ENCODE results near the gene PDGFB.

The PDGFB gene

DNA sequence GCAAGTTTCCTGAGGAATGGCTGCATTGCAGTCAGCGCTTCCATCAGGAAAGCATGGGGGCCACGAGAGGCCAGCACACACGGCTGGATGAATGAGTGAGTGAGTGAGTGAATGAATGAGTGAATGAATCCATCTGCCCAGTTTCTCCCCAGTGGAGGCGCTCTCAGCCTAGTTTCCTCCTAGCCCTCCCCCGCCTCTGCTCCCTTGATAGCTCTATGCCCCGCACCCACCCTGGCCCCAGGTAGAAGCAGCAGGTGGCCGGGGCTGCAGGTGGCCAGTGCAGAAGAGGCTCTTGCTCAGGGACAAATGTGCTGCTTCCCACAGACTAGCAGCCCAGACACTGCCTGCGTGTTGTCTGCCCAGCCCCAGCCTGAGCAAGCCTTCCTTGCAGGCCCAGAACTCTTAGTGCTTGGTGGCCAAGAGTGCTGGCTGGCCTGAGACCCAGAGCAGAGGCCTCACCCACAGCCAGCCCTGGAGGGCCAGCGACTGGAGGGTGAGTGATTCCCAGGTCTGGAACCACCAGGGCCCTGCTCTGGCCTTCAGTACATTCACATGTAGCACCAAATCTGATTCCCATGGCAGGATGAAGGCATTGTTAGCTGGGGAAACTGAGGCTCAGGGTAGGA lies 31.1 kb upstream of the PDGFB start:
- Histone ChIP-seq H3K4me3 (replicated peaks; ENCODE audit: low read depth, low read length) (no peak overlapping the region), H3K27me3 (replicated peaks; ENCODE audit: control insufficient read depth, insufficient read depth, low read length) (no peaks in the 10 kb centered on the region), H3K36me3 (ENCODE audit: control insufficient read depth, insufficient read depth, low read length) (no peaks in the 10 kb centered on the region)

DNA sequence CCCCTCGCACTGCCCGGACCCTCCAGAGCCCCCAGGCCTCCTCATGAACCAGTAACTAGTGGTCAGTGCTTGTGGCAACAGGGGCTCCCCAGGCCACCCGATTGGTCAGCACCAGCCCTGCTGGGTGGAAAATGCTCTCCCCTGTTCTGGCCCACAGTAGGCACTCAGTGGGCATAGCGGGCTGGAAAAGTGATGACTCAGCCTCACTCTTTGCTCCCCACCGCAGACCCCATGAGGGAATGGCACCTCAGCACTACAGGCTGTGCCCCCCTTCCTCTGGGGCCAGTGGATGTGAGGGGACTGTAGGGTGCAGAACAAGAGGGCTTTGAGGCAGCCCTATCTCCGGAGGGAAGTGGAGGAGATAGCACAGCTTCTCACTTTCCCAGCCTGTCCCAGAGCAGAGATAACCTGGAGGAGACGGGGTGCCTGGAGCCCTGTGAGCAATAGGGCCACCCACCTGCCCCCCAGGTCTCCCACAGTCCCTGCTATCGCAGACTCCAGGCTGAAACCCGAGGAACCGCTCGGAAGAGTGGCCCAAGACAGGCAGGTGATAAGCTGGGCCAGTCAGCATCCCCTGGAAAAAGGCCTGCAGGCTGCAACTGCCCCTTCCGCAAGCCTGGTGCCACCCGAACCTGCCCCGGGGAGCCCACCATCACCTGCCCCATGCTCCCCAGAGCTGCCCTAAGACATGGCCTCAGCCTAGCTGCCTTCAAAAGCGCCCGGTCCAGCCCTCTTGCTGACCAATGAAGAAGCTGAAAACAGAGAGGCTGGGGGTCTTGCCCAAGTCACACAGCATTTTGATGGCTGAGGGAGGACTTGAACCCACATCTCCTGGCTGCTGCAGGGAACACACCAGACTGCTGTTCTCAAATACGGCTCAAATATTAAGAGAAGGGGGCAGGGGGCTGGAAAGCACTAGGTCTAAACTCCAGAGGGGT lies 29.4 kb upstream of the PDGFB start:
- no peaks in the 10 kb centered on the region for H3K27me3 ChIP-seq (replicated peaks; ENCODE audit: control insufficient read depth, insufficient read depth, low read length)
- H3K4me3 ChIP-seq (replicated peaks; ENCODE audit: low read depth, low read length): no peak overlapping the region
- TF ChIP-seq, protein P1, sequence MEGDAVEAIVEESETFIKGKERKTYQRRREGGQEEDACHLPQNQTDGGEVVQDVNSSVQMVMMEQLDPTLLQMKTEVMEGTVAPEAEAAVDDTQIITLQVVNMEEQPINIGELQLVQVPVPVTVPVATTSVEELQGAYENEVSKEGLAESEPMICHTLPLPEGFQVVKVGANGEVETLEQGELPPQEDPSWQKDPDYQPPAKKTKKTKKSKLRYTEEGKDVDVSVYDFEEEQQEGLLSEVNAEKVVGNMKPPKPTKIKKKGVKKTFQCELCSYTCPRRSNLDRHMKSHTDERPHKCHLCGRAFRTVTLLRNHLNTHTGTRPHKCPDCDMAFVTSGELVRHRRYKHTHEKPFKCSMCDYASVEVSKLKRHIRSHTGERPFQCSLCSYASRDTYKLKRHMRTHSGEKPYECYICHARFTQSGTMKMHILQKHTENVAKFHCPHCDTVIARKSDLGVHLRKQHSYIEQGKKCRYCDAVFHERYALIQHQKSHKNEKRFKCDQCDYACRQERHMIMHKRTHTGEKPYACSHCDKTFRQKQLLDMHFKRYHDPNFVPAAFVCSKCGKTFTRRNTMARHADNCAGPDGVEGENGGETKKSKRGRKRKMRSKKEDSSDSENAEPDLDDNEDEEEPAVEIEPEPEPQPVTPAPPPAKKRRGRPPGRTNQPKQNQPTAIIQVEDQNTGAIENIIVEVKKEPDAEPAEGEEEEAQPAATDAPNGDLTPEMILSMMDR (IDR thresholded peaks at IDR 0.05; ENCODE audit: insufficient read depth, low read length, poor library complexity, severe bottlenecking): no peak
- no peaks in the 10 kb centered on the region for H3K36me3 ChIP-seq (ENCODE audit: control insufficient read depth, insufficient read depth, low read length)
- DNase-seq (ENCODE audit: extremely low read depth, insufficient read length): no peak

More for the DNA sequence above, 31.1 kb upstream of the PDGFB start:
- TF ChIP-seq, protein P1 (IDR thresholded peaks at IDR 0.05; ENCODE audit: insufficient read depth, low read length, poor library complexity, severe bottlenecking): no peak
- no peak for DNase-seq (ENCODE audit: extremely low read depth, insufficient read length)

DNA sequence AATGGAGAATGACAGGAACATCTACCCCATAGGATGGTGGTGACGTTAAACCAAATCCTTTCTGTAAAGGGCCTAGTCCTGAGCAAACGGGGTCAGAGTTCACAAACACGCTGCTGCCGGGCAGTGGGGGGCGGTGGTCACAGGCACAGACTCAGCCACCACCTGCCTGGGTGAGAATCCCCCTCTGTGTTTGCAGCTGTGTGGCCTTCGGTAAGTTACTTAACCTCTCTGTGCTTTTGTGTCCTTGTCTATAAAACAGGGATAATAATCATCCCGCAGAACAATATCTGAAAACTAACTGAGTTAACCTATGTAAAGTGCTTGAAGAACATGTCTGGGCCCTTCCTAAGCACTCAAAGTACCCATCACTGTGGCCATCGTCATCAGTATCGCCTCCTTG lies 26.0 kb upstream of the PDGFB start:
- DNase-seq (ENCODE audit: extremely low read depth, insufficient read length): no peak
- H3K36me3 ChIP-seq (ENCODE audit: control insufficient read depth, insufficient read depth, low read length): no peaks in the 10 kb centered on the region
- H3K27me3 ChIP-seq (replicated peaks; ENCODE audit: control insufficient read depth, insufficient read depth, low read length): no peaks in the 10 kb centered on the region
- H3K4me3 ChIP-seq (replicated peaks; ENCODE audit: low read depth, low read length): no peak overlapping the region
- TF ChIP-seq, protein P1 (IDR thresholded peaks at IDR 0.05; ENCODE audit: insufficient read depth, low read length, poor library complexity, severe bottlenecking): no peak

DNA sequence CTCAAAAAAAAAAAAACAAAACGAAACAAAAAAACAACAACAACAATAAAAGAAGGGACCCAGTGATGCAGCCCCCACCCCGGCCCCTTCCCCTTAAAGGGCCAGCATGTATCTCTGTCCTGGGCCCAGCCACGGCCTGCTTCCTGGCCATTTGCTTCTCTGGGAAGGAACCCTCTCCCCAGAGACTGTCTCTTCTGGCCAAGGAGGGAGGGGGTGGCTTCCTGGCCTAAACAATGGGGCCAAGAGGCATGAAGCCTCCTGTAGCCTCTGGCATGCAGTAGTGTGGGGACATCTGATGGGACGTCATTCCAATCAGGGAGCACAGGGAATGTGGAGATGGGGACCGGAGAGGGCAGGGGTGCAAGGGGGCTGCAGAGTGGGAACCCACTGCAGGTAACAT lies 25.5 kb upstream of the PDGFB start:
- no peaks in the 10 kb centered on the region for H3K27me3 ChIP-seq (replicated peaks; ENCODE audit: control insufficient read depth, insufficient read depth, low read length)
- TF ChIP-seq, protein P1 (IDR thresholded peaks at IDR 0.05; ENCODE audit: insufficient read depth, low read length, poor library complexity, severe bottlenecking): no peak
- DNase-seq (ENCODE audit: extremely low read depth, insufficient read length): no peak
- no peak overlapping the region for H3K4me3 ChIP-seq (replicated peaks; ENCODE audit: low read depth, low read length)
- H3K36me3 ChIP-seq (ENCODE audit: control insufficient read depth, insufficient read depth, low read length): no peaks in the 10 kb centered on the region

DNA sequence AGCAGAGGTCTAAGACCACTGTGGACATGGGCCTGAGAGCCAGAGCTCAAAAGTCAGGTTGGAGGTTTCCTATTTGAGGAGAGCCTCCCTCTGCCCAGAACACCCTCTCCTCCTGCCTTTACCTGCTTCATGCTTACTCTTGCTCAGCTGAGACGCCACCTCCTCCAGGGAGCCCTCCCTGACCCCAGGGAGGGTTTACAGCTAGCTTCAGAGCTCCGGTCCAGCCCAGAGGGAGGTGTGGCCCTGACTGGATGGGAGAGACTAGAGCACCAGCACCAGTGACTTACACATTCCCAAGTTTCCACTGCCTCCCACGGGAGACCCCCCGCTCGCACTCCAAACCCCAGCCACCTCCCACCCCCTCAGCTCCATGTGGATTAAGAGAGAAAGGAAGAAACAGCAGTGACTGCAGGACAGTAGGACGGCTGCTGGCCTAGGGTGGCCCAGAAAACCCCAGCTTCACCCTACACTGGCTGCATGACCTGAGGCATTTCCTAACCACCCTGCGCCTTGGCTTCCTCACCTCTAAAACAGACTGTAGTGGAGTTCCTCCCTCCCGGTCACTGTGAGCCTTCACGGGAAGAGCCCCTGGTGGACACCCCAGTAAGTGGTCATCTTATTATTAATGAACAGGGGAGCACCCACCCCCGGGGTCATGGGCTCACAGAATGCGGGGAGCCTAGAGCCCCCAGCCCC lies 24.5 kb upstream of the PDGFB start:
- H3K27me3 ChIP-seq (replicated peaks; ENCODE audit: control insufficient read depth, insufficient read depth, low read length): no peaks in the 10 kb centered on the region
- DNase-seq (ENCODE audit: extremely low read depth, insufficient read length): no peak
- TF ChIP-seq, protein P1 (IDR thresholded peaks at IDR 0.05; ENCODE audit: insufficient read depth, low read length, poor library complexity, severe bottlenecking): no peak
- H3K4me3 ChIP-seq (replicated peaks; ENCODE audit: low read depth, low read length): no peak overlapping the region
- H3K36me3 ChIP-seq (ENCODE audit: control insufficient read depth, insufficient read depth, low read length): no peaks in the 10 kb centered on the region
